ENCODE results near the gene NKAIN2.
"Not testable (repeated sequence)": the region's sequence is repeated elsewhere in the genome, so short reads cannot be mapped to it uniquely, and the experiment has no call there.

The NKAIN2 gene

GRCh38 chr6:124463271-124463670 lies 659.6 kb downstream of the NKAIN2 start:
- in situ Hi-C loops (cut with HindIII; ENCODE audit: low sequenced_read_pairs): no loop called here
- no peak overlapping the region for H3K4me3 ChIP-seq (ENCODE audit: low read depth, low read length)
- TF ChIP-seq CTCF (IDR thresholded peaks at IDR 0.05; ENCODE audit: low read depth, low read length): no peak
- no peak for DNase-seq (ENCODE audit: low read depth, low spot score)

GRCh38 chr6:124464600-124464999 lies 660.9 kb downstream of the NKAIN2 start:
- H3K4me3 ChIP-seq (ENCODE audit: low read depth, low read length); in situ Hi-C loops (cut with HindIII; ENCODE audit: low sequenced_read_pairs); DNase-seq (ENCODE audit: low read depth, low spot score): not testable (repeated sequence)

- DNase-seq (ENCODE audit: low read depth, low spot score): peak; percentile 58
- in situ Hi-C loops (cut with HindIII; ENCODE audit: low sequenced_read_pairs): no loop called here
- H3K4me3 ChIP-seq (ENCODE audit: low read depth, low read length): no peak overlapping the region
- no peak for TF ChIP-seq CTCF (IDR thresholded peaks at IDR 0.05; ENCODE audit: low read depth, low read length)
These were observed 663.3 kb downstream of the NKAIN2 start for GRCh38 chr6:124466949-124467348.

GRCh38 chr6:124467366-124467765 lies 663.7 kb downstream of the NKAIN2 start:
- DNase-seq (ENCODE audit: low read depth, low spot score): no peak
- H3K4me3 ChIP-seq (ENCODE audit: low read depth, low read length): no peak overlapping the region
- in situ Hi-C loops (cut with HindIII; ENCODE audit: low sequenced_read_pairs): no loop called here
- no peak for TF ChIP-seq CTCF (IDR thresholded peaks at IDR 0.05; ENCODE audit: low read depth, low read length)

GRCh38 chr6:124470803-124471202 lies 667.1 kb downstream of the NKAIN2 start:
- in situ Hi-C loops (cut with HindIII; ENCODE audit: low sequenced_read_pairs): no loop called here
- no peak for DNase-seq (ENCODE audit: low read depth, low spot score)
- no peak overlapping the region for H3K4me3 ChIP-seq (ENCODE audit: low read depth, low read length)
- no peak for TF ChIP-seq CTCF (IDR thresholded peaks at IDR 0.05; ENCODE audit: low read depth, low read length)

GRCh38 chr6:124475176-124475575 lies 671.5 kb downstream of the NKAIN2 start:
- H3K4me3 ChIP-seq (ENCODE audit: low read depth, low read length): no peak overlapping the region
- DNase-seq (ENCODE audit: low read depth, low spot score): no peak
- TF ChIP-seq CTCF (IDR thresholded peaks at IDR 0.05; ENCODE audit: low read depth, low read length): no peak
- in situ Hi-C loops (cut with HindIII; ENCODE audit: low sequenced_read_pairs): no loop called here

- in situ Hi-C loops (cut with HindIII; ENCODE audit: low sequenced_read_pairs): no loop called here
- no peak for TF ChIP-seq CTCF (IDR thresholded peaks at IDR 0.05; ENCODE audit: low read depth, low read length)
- no peak for DNase-seq (ENCODE audit: low read depth, low spot score)
These were observed 675.2 kb downstream of the NKAIN2 start for GRCh38 chr6:124478906-124479305.

More at GRCh38 chr6:124478906-124479305, 675.2 kb downstream of the NKAIN2 start:
- no peak overlapping the region for H3K4me3 ChIP-seq (ENCODE audit: low read depth, low read length)
